SK-N-SH (cell line): Measurements from ENCODE around the gene CCSER1. TPM values are rescaled to one million over a fixed set of nuclear protein-coding genes. Genes with fewer than 3 reads are reported as not detected.

Experiments
- CTCF ChIA-PET: fragments of 300-600, 350-600 bp; formaldehyde crosslinking; extraction: SDS; loops from one replicate; lab custom pipeline; 2021; lab: Yijun Ruan, JAX
- POLR2A ChIA-PET: fragments of 350-600 bp; sonication (Branson Sonifier 250); formaldehyde crosslinking; extraction: SDS; loops from one replicate; lab custom pipeline; 2020; ENCODE audit warnings: antibody characterized with exemption, inconsistent platforms; lab: Yijun Ruan, JAX
- DNase-seq: peaks from one replicate; pipeline ENCODE4 v3.0.0; 2012
- H2AFZ ChIP-seq: fragments of 200-600 bp; sonication (generic); 2 replicates; pipeline ENCODE4 v1.8.1; 2016; ENCODE audit warnings: antibody characterized with exemption, mild to moderate bottlenecking, low read depth
- H3F3A ChIP-seq: fragments of 200-600 bp; sonication (generic); replicated peaks from 2 replicates; pipeline ENCODE3; 2016; ENCODE audit warnings: antibody characterized with exemption, mild to moderate bottlenecking; ENCODE audit not compliant: insufficient read depth
- H3K27ac ChIP-seq, 2 experiments: fragments of 200-500 bp in 1 of 2; fragments of 200-600 bp in 1 of 2; sonication (Bioruptor generic) in 1 of 2; sonication (generic), shearing (Covaris generic) in 1 of 2; 2 replicates each; pipeline versions ENCODE4 v1.5.1 to v1.6.1; 2014 to 2016; ENCODE audit warnings: low read depth in 2 of 2, inconsistent platforms in 1 of 2, low read length in 1 of 2, mild to moderate bottlenecking in 1 of 2, mixed read lengths in 1 of 2
- H3K27me3 ChIP-seq: fragments of 200-600 bp; sonication (generic), shearing (Covaris generic); 2 replicates; pipeline ENCODE4 v1.6.1; 2016; ENCODE audit warnings: mixed run types; ENCODE audit not compliant: insufficient read depth
- H3K36me3 ChIP-seq, 2 experiments: fragments of 200-500 bp in 1 of 2; fragments of 200-600 bp in 1 of 2; sonication (Bioruptor generic) in 1 of 2; sonication (generic) in 1 of 2; replicated peaks in 1 of 2; 2 replicates each; pipeline versions ENCODE3 to v1.5.1; 2014 to 2016; ENCODE audit warnings: low read length in 1 of 2, mild to moderate bottlenecking in 1 of 2; ENCODE audit not compliant: insufficient read depth in 2 of 2, control insufficient read depth in 1 of 2
- H3K4me1 ChIP-seq, 2 experiments: fragments of 200-500 bp in 1 of 2; fragments of 200-600 bp in 1 of 2; sonication (Bioruptor generic) in 1 of 2; sonication (generic), shearing (Covaris generic) in 1 of 2; 2 replicates each; pipeline versions ENCODE4 v1.5.1 to v1.6.1; 2014 to 2016; ENCODE audit warnings: low read depth in 1 of 2, low read length in 1 of 2, mixed run types in 1 of 2; ENCODE audit not compliant: insufficient read depth in 2 of 2, control insufficient read depth in 1 of 2
- H3K4me2 ChIP-seq: fragments of 200-600 bp; sonication (generic), shearing (Covaris generic); 2 replicates; pipeline ENCODE4 v1.6.1; 2017; ENCODE audit warnings: mixed run types
- H3K4me3 ChIP-seq, 2 experiments: fragments of 200-500 bp in 1 of 2; fragments of 200-600 bp in 1 of 2; sonication (Bioruptor generic) in 1 of 2; sonication (generic), shearing (Covaris generic) in 1 of 2; 2 replicates each; pipeline versions ENCODE4 v1.5.1 to v1.8.1; 2014 to 2016; ENCODE audit warnings: low read depth in 2 of 2, inconsistent platforms in 1 of 2, low read length in 1 of 2, mild to moderate bottlenecking in 1 of 2, mixed read lengths in 1 of 2, moderate library complexity in 1 of 2
- H3K79me2 ChIP-seq: fragments of 200-600 bp; sonication (generic); 2 replicates; pipeline ENCODE4 v1.8.1; 2017; ENCODE audit warnings: mild to moderate bottlenecking; ENCODE audit not compliant: insufficient read depth
- H3K9ac ChIP-seq: fragments of 200-600 bp; sonication (generic); 2 replicates; pipeline ENCODE4 v1.6.1; 2017; ENCODE audit warnings: mixed run types
- H3K9me2 ChIP-seq: fragments of 200-600 bp; sonication (generic); 2 replicates; pipeline ENCODE4 v1.6.1; 2017; ENCODE audit warnings: mixed run types
- H3K9me3 ChIP-seq: fragments of 200-600 bp; sonication (generic); 2 replicates; pipeline ENCODE4 v1.6.1; 2017; ENCODE audit warnings: mixed run types, mild to moderate bottlenecking, moderate library complexity
- H4K20me1 ChIP-seq: fragments of 200-600 bp; sonication (generic); 2 replicates; pipeline ENCODE4 v1.6.1; 2017; ENCODE audit warnings: mild to moderate bottlenecking, mixed run types; ENCODE audit not compliant: insufficient read depth
- CTCF ChIP-seq: fragments of 200-600 bp; sonication (generic); IDR thresholded peaks from 2 replicates; pipeline ENCODE4 v1.6.1; 2017; ENCODE audit warnings: antibody characterized with exemption, mild to moderate bottlenecking, moderate library complexity
- FOSL2 ChIP-seq: IDR thresholded peaks from 2 replicates; pipeline ENCODE4 v1.4.0; 2012; ENCODE audit warnings: low read depth, mild to moderate bottlenecking, moderate library complexity, borderline replicate concordance
- NRF1 ChIP-seq: IDR thresholded peaks from 2 replicates; pipeline ENCODE4 v1.6.1; 2012; ENCODE audit warnings: low read depth, mild to moderate bottlenecking, low read length
- RAD21 ChIP-seq: IDR thresholded peaks from 2 replicates; pipeline ENCODE4 v1.6.1; 2012; ENCODE audit warnings: mild to moderate bottlenecking, low read length
- REST ChIP-seq: IDR thresholded peaks from 2 replicates; pipeline ENCODE4 v1.6.1; 2012; ENCODE audit warnings: mild to moderate bottlenecking, low read depth, low read length, moderate library complexity
- RFX5 ChIP-seq: IDR thresholded peaks from 2 replicates; pipeline ENCODE4 v1.6.1; 2012; ENCODE audit warnings: mild to moderate bottlenecking, improper control_type of control experiment, low read length
- SMC3 ChIP-seq: IDR thresholded peaks from 2 replicates; pipeline ENCODE4 v1.6.1; 2012; ENCODE audit warnings: low read depth, low read length, improper control_type of control experiment
- TCF12 ChIP-seq: IDR thresholded peaks from 2 replicates; pipeline ENCODE4 v1.4.0; 2012
- YY1 ChIP-seq: IDR thresholded peaks from 2 replicates; pipeline ENCODE4 v1.4.0; 2012; ENCODE audit warnings: low read depth, mild to moderate bottlenecking
- polyA plus RNA-seq, 3 experiments: library from polyadenylated mRNA; depleted of rRNA; stranded (reverse); fragments of >200 nt; gene quantifications; 2 replicates each; pipeline ENCODE4 v1.2.3, GENCODE V29; 2012
- TF ChIP-seq, protein P1 (sequence below): fragments of 150-350 bp; IDR thresholded peaks from 2 replicates; pipeline ENCODE4 v1.6.1; 2016; ENCODE audit warnings: mild to moderate bottlenecking, low read depth, low read length

Gene CCSER1
- polyA plus RNA-seq, 1 of the 3 experiments (the other 2 are of a cell fraction): 0.05 TPM

DNA sequence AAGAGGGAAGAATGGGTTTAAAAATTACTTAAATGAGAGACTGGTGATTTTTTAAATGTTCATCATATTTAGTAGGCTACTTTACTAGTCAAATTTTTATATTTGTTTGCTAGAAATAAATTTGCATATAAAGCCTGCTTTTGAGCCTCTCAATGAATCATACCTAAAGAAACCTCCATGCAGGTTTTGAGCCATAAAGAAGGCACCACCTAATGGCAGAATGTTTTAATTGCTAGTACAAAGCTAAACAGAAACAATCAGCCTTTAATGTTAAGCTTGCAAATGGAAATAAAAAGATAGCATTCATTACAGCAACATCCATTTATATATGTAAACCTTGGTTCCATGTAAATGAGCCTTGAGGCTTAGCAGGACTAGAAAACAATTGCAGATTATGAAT, 989.7 kb downstream of the CCSER1 start:
- H3K36me3 ChIP-seq: no peaks in the 10 kb centered on the region
- ChIA-PET POLR2A (no interaction called here), CTCF (interaction anchor here (0.6 to 2.1 kb wide), 2 partner anchors 11 to 697 kb away, joined by 3 to 17 read pairs; no protein-coding TSS in a partner anchor)

GRCh38 chr4:91118597-91118996, 991.4 kb downstream of the CCSER1 start:
- TF ChIP-seq FOSL2 (no peak), RFX5 (no peak), NRF1 (no peak), REST (no peak)
- TF ChIP-seq, protein P1, sequence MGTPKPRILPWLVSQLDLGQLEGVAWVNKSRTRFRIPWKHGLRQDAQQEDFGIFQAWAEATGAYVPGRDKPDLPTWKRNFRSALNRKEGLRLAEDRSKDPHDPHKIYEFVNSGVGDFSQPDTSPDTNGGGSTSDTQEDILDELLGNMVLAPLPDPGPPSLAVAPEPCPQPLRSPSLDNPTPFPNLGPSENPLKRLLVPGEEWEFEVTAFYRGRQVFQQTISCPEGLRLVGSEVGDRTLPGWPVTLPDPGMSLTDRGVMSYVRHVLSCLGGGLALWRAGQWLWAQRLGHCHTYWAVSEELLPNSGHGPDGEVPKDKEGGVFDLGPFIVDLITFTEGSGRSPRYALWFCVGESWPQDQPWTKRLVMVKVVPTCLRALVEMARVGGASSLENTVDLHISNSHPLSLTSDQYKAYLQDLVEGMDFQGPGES: no peak
- Histone ChIP-seq H3K36me3 (no peaks in the 10 kb centered on the region), H2AFZ (no peak overlapping the region), H3K4me2 (no peak overlapping the region), H3K4me3 (no peak overlapping the region), H3K4me1 (no peaks in the 10 kb centered on the region; a peak in 1 of 4 replicates), H4K20me1 (no peaks in the 10 kb centered on the region), H3K9me2 (no peaks in the 10 kb centered on the region), H3K27ac (no peak overlapping the region), H3K9me3 (no peaks in the 10 kb centered on the region), H3F3A (no peaks in the 10 kb centered on the region), H3K79me2 (no peaks in the 10 kb centered on the region), H3K27me3 (no peaks in the 10 kb centered on the region), H3K9ac (no peak overlapping the region)
- no peak for DNase-seq
- POLR2A ChIA-PET: no interaction called here
- CTCF ChIA-PET: no interaction called here

More for the DNA sequence above, 989.7 kb downstream of the CCSER1 start:
- H3K9me2 ChIP-seq: no peaks in the 10 kb centered on the region
- no peaks in the 10 kb centered on the region for H3K9me3 ChIP-seq
- H4K20me1 ChIP-seq: no peaks in the 10 kb centered on the region
- H3K4me2 ChIP-seq: no peak overlapping the region
- H3K79me2 ChIP-seq: no peaks in the 10 kb centered on the region
- peak; percentile 54 for TF ChIP-seq CTCF
- no peak for TF ChIP-seq YY1
- TF ChIP-seq SMC3: peak; percentile 34; the same call in 1 of the 2 replicates
- no peak for TF ChIP-seq TCF12
- TF ChIP-seq RAD21: peak; percentile 68
- no peak overlapping the region for H2AFZ ChIP-seq
- no peaks in the 10 kb centered on the region for H3K27me3 ChIP-seq
- H3K4me1 ChIP-seq: no peaks in the 10 kb centered on the region
- H3K27ac ChIP-seq: no peak overlapping the region
- H3K4me3 ChIP-seq: no peak overlapping the region
- H3K9ac ChIP-seq: no peak overlapping the region
- DNase-seq: peak; percentile 15
- no peaks in the 10 kb centered on the region for H3F3A ChIP-seq
